CD14-positive monocyte (primary cell): ENCODE results near the gene STIP1. TPM values are rescaled to one million over a fixed set of nuclear protein-coding genes. Genes with fewer than 3 reads are reported as not detected.

Source experiments
- DNase-seq, 3 donors: peaks; one replicate each; pipeline ENCODE4 v3.0.0-alpha.2; 2011 to 2022
- H2AFZ ChIP-seq: 2 replicates; pipeline ENCODE4 v1.6.0; 2012; ENCODE audit warnings: mild to moderate bottlenecking, low read depth, low read length, inconsistent platforms; ENCODE audit not compliant: insufficient read depth, poor library complexity, severe bottlenecking
- H3K27ac ChIP-seq, 2 donors: 1 replicate in 1 of 2; 2 replicates in 1 of 2; pipeline ENCODE4 v1.5.1; 2012 to 2013; ENCODE audit warnings: low read length in 2 of 2, control low read depth in 1 of 2, inconsistent platforms in 1 of 2, low read depth in 1 of 2, mild to moderate bottlenecking in 1 of 2
- H3K27me3 ChIP-seq, 2 donors: one replicate each; pipeline versions ENCODE4 v1.6.0 to v1.6.1; 2011 to 2013; ENCODE audit warnings: low read length in 2 of 2; ENCODE audit not compliant: control insufficient read depth in 2 of 2, insufficient read depth in 2 of 2
- H3K36me3 ChIP-seq, 2 donors: replicated peaks in 1 of 2; 1 replicate in 1 of 2; 2 replicates in 1 of 2; pipeline versions ENCODE4 v1.5.1 to v1.6.1; 2012 to 2013; ENCODE audit warnings: low read length in 2 of 2, control low read depth in 1 of 2, inconsistent platforms in 1 of 2, mild to moderate bottlenecking in 1 of 2; ENCODE audit not compliant: insufficient read depth in 2 of 2, control insufficient read depth in 1 of 2
- H3K4me1 ChIP-seq, 2 donors: 1 replicate in 1 of 2; 2 replicates in 1 of 2; pipeline versions ENCODE4 v1.5.1 to v1.6.1; 2012 to 2013; ENCODE audit warnings: low read length in 2 of 2, control low read depth in 1 of 2, inconsistent platforms in 1 of 2, mild to moderate bottlenecking in 1 of 2, moderate library complexity in 1 of 2; ENCODE audit not compliant: insufficient read depth in 2 of 2, control insufficient read depth in 1 of 2
- H3K4me2 ChIP-seq: replicated peaks from 2 replicates; pipeline ENCODE3; 2012; ENCODE audit warnings: low read length, moderate library complexity, mild to moderate bottlenecking; ENCODE audit not compliant: poor library complexity, severe bottlenecking; ENCODE audit errors: extremely low read depth
- H3K4me3 ChIP-seq, 3 experiments: fragments of 200-600 bp in 1 of 3; sonication (generic) in 1 of 3; replicated peaks in 1 of 3; 1 replicate in 2 of 3; 2 replicates in 1 of 3; pipeline ENCODE4 v1.5.1; 2011 to 2013; ENCODE audit warnings: low read length in 3 of 3, mild to moderate bottlenecking in 3 of 3, control low read depth in 2 of 3, low read depth in 2 of 3, inconsistent platforms in 1 of 3, moderate library complexity in 1 of 3
- H3K79me2 ChIP-seq: 2 replicates; pipeline ENCODE4 v1.6.0; 2012; ENCODE audit warnings: mild to moderate bottlenecking, control low read depth, inconsistent platforms, low read length, moderate library complexity; ENCODE audit not compliant: insufficient read depth
- H3K9ac ChIP-seq: 2 replicates; pipeline ENCODE4 v1.6.0; 2017; ENCODE audit warnings: low read length, mild to moderate bottlenecking; ENCODE audit not compliant: insufficient read depth, poor library complexity, severe bottlenecking
- H3K9me3 ChIP-seq, 2 donors: replicated peaks in 1 of 2; 1 replicate in 1 of 2; 2 replicates in 1 of 2; pipeline versions ENCODE4 v1.5.1 to v1.6.1; 2012 to 2013; ENCODE audit warnings: low read length in 2 of 2, control low read depth in 1 of 2; ENCODE audit not compliant: control insufficient read depth in 1 of 2, insufficient read depth in 1 of 2
- H4K20me1 ChIP-seq: 2 replicates; pipeline ENCODE4 v1.6.0; 2012; ENCODE audit warnings: mild to moderate bottlenecking, low read length, control low read depth, moderate library complexity; ENCODE audit not compliant: insufficient read depth
- H3K27ac Mint-ChIP-seq, 7 donors: one replicate each; pipeline ENCODE4 v1.8.0; 2020; ENCODE audit warnings: mild to moderate bottlenecking in 7 of 7, mixed read lengths in 7 of 7, moderate library complexity in 6 of 7, inconsistent platforms in 2 of 7
- H3K27me3 Mint-ChIP-seq, 3 donors: one replicate each; pipeline ENCODE4 v1.8.0; 2021 to 2022; ENCODE audit warnings: low read depth in 3 of 3, mild to moderate bottlenecking in 3 of 3, mixed read lengths in 3 of 3, moderate library complexity in 3 of 3, inconsistent platforms in 1 of 3
- H3K36me3 Mint-ChIP-seq, 2 donors: one replicate each; pipeline ENCODE4 v1.8.0; 2020; ENCODE audit warnings: mixed read lengths in 2 of 2, inconsistent platforms in 1 of 2, mild to moderate bottlenecking in 1 of 2
- H3K4me1 Mint-ChIP-seq: one replicate; pipeline ENCODE4 v1.8.0; 2020; ENCODE audit warnings: mild to moderate bottlenecking, mixed read lengths
- H3K4me3 Mint-ChIP-seq, 2 donors: one replicate each; pipeline ENCODE4 v1.8.0; 2020; ENCODE audit warnings: mild to moderate bottlenecking in 2 of 2, mixed read lengths in 2 of 2, moderate library complexity in 1 of 2
- H3K9me3 Mint-ChIP-seq, 7 donors: one replicate each; pipeline ENCODE4 v1.8.0; 2020 to 2022; ENCODE audit warnings: mixed read lengths in 7 of 7, mild to moderate bottlenecking in 6 of 7, moderate library complexity in 6 of 7, inconsistent platforms in 2 of 7
- CTCF ChIP-seq: fragments of 200-600 bp; IDR thresholded peaks from one replicate; pipeline ENCODE4 v1.8.0; 2022; ENCODE audit warnings: antibody characterized with exemption, mild to moderate bottlenecking
- WGBS: methylation state at CpG from one replicate; pipeline ENCODE4 v1.1.5; 2013; ENCODE audit warnings: missing lambda C conversion rate; ENCODE audit not compliant: insufficient coverage; 5-methylcytosine and 5-hydroxymethylcytosine counted together
- intact Hi-C, 2 donors: fragments of 100-400 bp; cut with micrococcal nuclease; formaldehyde crosslinking; loops; one replicate each; pipeline versions ENCODE4 v1.15.0 to v1.15.1; 2023
- polyA plus RNA-seq, 3 donors: library from polyadenylated mRNA; depleted of rRNA in 1 of 3; unstranded in 2 of 3; stranded (reverse) in 1 of 3; fragments of 300-500 nt in 2 of 3; fragments of >200 nt in 1 of 3; fragmentation: Illumina TruSeq in 2 of 3; gene quantifications; 1 replicate in 2 of 3; 2 replicates in 1 of 3; pipeline ENCODE4 v1.2.3, GENCODE V29; 2012 to 2021

Gene STIP1
- polyA plus RNA-seq, 3 donors: 44.5 to 52.0 (median 51.1) TPM

- H3K4me3 Mint-ChIP-seq: peak within 1 kb of the TSS; percentile 98
- H4K20me1 ChIP-seq: peaks cover 45% of the 10 kb centered on the region
- H2AFZ ChIP-seq: peak within 1 kb of the TSS; percentile 18
- H3K9me3 ChIP-seq: no peaks in the 10 kb centered on the region
- H3K27ac Mint-ChIP-seq: peak within 1 kb of the TSS; percentile 97 to 99 (median 98)
- H3K36me3 ChIP-seq: peaks cover 59 to 61% of the 10 kb centered on the region in 2 donors
- H3K4me1 ChIP-seq: peaks cover 43 to 55% of the 10 kb centered on the region in 2 donors
- H3K9me3 Mint-ChIP-seq: peaks cover 0 to 1% (median 0%) of the 10 kb centered on the region in 7 donors
- no peaks in the 10 kb centered on the region for H3K27me3 Mint-ChIP-seq
- H3K4me2 ChIP-seq: peak within 1 kb of the TSS; percentile 94
- peak within 1 kb of the TSS; percentile 97 for H3K9ac ChIP-seq
- peak; percentile 73 to 83 (median 80) for DNase-seq
- H3K79me2 ChIP-seq: peaks cover 59% of the 10 kb centered on the region
- intact Hi-C loops: loop anchor here (1.0 to 5.0 kb wide), 4 partner anchors 20 to 99 kb away; partner anchors contain the start of genes ESRRA (in 2 of the 2), FKBP2 (in 2 of the 2), NUDT22 (in 1 of the 2) and TRPT1 (in 1 of the 2)
- peaks cover 45% of the 10 kb centered on the region for H3K4me1 Mint-ChIP-seq
- H3K4me3 ChIP-seq: peak within 1 kb of the TSS; percentile 62 to 100 (median 98)
- H3K27me3 ChIP-seq: no peaks in the 10 kb centered on the region
- H3K27ac ChIP-seq: peak within 1 kb of the TSS; percentile 98 to 99
- 1% methylated on average over 22 of the region's 27 CpGs for whole genome bisulfite sequencing
- H3K36me3 Mint-ChIP-seq: peaks cover 58 to 61% of the 10 kb centered on the region in 2 donors
- no peak for TF ChIP-seq CTCF
Measured at GRCh38 chr11:64206457-64207255, 20.7 kb downstream of the STIP1 start, which contains the start of gene FERMT3. Gene FERMT3, plus strand, starts transcription at chr11:64206721. Its CDS starts 644 bp downstream, at chr11:64207365.

- peak overlapping the region; percentile 98 for H3K4me3 Mint-ChIP-seq
- H3K9me3 Mint-ChIP-seq: peaks cover 0 to 1% (median 0%) of the 10 kb centered on the region in 7 donors
- Histone ChIP-seq H3K4me2 (peak overlapping the region; percentile 94), H3K27me3 (no peaks in the 10 kb centered on the region), H3K4me1 (peaks cover 43 to 55% of the 10 kb centered on the region in 2 donors), H2AFZ (peak overlapping the region; percentile 18), H3K27ac (peak overlapping the region; percentile 98 to 99), H3K9ac (peak overlapping the region; percentile 97), H3K79me2 (peaks cover 63% of the 10 kb centered on the region), H3K4me3 (peak overlapping the region; percentile 62 to 100 (median 98)), H3K36me3 (peaks cover 60 to 61% of the 10 kb centered on the region in 2 donors), H4K20me1 (peaks cover 53% of the 10 kb centered on the region), H3K9me3 (no peaks in the 10 kb centered on the region)
- no peaks in the 10 kb centered on the region for H3K27me3 Mint-ChIP-seq
- H3K4me1 Mint-ChIP-seq: peaks cover 48% of the 10 kb centered on the region
- peak; percentile 89 to 92 (median 92) for DNase-seq
- intact Hi-C loops: loop anchor here (1.0 to 5.0 kb wide), 3 partner anchors 19 to 97 kb away; partner anchors contain the start of genes FKBP2 (in 2 of the 2), ESRRA (in 1 of the 2), NUDT22 (in 1 of the 2) and TRPT1 (in 1 of the 2)
- peaks cover 59 to 61% of the 10 kb centered on the region in 2 donors for H3K36me3 Mint-ChIP-seq
- peak overlapping the region; percentile 97 to 99 (median 98) for H3K27ac Mint-ChIP-seq
- TF ChIP-seq CTCF: no peak
- 0% methylated on average over 26 of the region's 30 CpGs for WGBS
Measured at GRCh38 chr11:64207256-64208085, 21.5 kb downstream of the STIP1 start.
